Stimulated activated CD8-positive, alpha-beta memory T cell treated with anti-CD3 and anti-CD28 coated beads, Interleukin-4, amount 100 ng/mL, for 1 hour (primary cell): ENCODE results near the gene BCOR.

Experiments used
- DNase-seq, 2 donors: peaks; one replicate each; pipeline ENCODE4 v3.0.0-alpha.2; 2020; ENCODE audit warnings: low read depth in 2 of 2, low spot score in 1 of 2

BCOR gene

GRCh38 chrX:40006106-40007017, 91.4 kb downstream of the BCOR start:
- no peak for DNase-seq

- DNase-seq, result no peak
Observed at GRCh38 chrX:40005292-40006011, 92.3 kb downstream of the BCOR start.

- DNase-seq, result no peak
Observed at GRCh38 chrX:40004921-40005291, 92.9 kb downstream of the BCOR start.

- DNase-seq, result no peak
Observed at GRCh38 chrX:40004246-40004535, 93.6 kb downstream of the BCOR start.

- DNase-seq, result no peak
Observed at GRCh38 chrX:40003428-40004245, 94.1 kb downstream of the BCOR start.

- DNase-seq, result no peak
Observed at GRCh38 chrX:40003071-40003427, 94.7 kb downstream of the BCOR start.
